GM12875 (cell line): ENCODE data around the gene BHMT2.
A peak's percentile ranks its signal among the peaks of the same experiment; 100 is the strongest.

ENCODE experiments used
- H3K4me3 ChIP-seq: one replicate; pipeline ENCODE4 v1.5.1; 2011; ENCODE audit warnings: low read depth, low read length, control low read depth
- CTCF ChIP-seq: IDR thresholded peaks from 2 replicates; pipeline ENCODE4 v1.5.1; 2011; ENCODE audit warnings: low read depth, mild to moderate bottlenecking, control low read depth, inconsistent platforms, low read length, moderate library complexity, borderline replicate concordance; ENCODE audit not compliant: insufficient read depth

BHMT2 gene

GRCh38 chr5:79107020-79107796 lies 37.6 kb downstream of the BHMT2 start:
- no peak overlapping the region for H3K4me3 ChIP-seq
- no peak for TF ChIP-seq CTCF

GRCh38 chr5:79108086-79108485 lies 38.5 kb downstream of the BHMT2 start:
- no peak for TF ChIP-seq CTCF
- H3K4me3 ChIP-seq: no peak overlapping the region

GRCh38 chr5:79108792-79109191 lies 39.2 kb downstream of the BHMT2 start:
- no peak for TF ChIP-seq CTCF
- H3K4me3 ChIP-seq: no peak overlapping the region

GRCh38 chr5:79109527-79110492 lies 40.2 kb downstream of the BHMT2 start:
- H3K4me3 ChIP-seq: no peak overlapping the region
- peak; percentile 75 for TF ChIP-seq CTCF

- TF ChIP-seq CTCF: no peak
- no peak within 1 kb of the TSS for H3K4me3 ChIP-seq
Measured at GRCh38 chr5:79111387-79111959, 41.9 kb downstream of the BHMT2 start, which contains the start of gene BHMT. TSS of gene BHMT (plus strand) at chr5:79111809. CDS start at chr5:79111886, 77 bp downstream.

GRCh38 chr5:79111960-79112702 lies 42.6 kb downstream of the BHMT2 start:
- no peak overlapping the region for H3K4me3 ChIP-seq
- no peak for TF ChIP-seq CTCF
